Measurements from ENCODE around the gene IGSF3. TPM values are rescaled to one million over a fixed set of nuclear protein-coding genes. Genes with fewer than 3 reads are reported as not detected.

IGSF3 gene
- total and polyA plus RNA-seq, 10 of the 15 experiments (the other 5 are each of a cell fraction or from before 2014, with no cell fraction given), result 1.4 to 18.0 (median 9.6) TPM

- no TSS peak for BruUV-seq (replicated peaks)
- H3K79me2 ChIP-seq (ENCODE audit: control insufficient read depth, insufficient read depth, low read length), result peaks cover 46% of the 10 kb centered on the region
- no peaks in the 10 kb centered on the region; the same call in 2 of the 3 replicates for H3K9me3 ChIP-seq (replicated peaks; ENCODE audit: control insufficient read depth, insufficient read depth, low read length)
- ChIA-PET POLR2A (interaction anchor here (0.8 to 7.0 kb wide), 4 partner anchors 14 to 68 kb away, joined by 3 to 95 read pairs (median 4); no protein-coding TSS in a partner anchor), RAD21 (ENCODE audit: unreplicated experiment) (interaction anchor here (0.8 to 4.8 kb wide), 13 partner anchors 15 to 557 kb away, joined by 3 to 100 read pairs (median 4); partner anchors contain the start of genes IGSF3 and TTF2), CTCF (interaction anchor here (0.8 to 5.4 kb wide), 19 partner anchors 12 to 557 kb away, joined by 3 to 137 read pairs (median 4); partner anchors contain the start of genes IGSF3 and TTF2), SMC1A (ENCODE audit: uncharacterized antibody, unreplicated experiment) (interaction anchor here (0.7 to 4.8 kb wide), 19 partner anchors 13 to 557 kb away, joined by 3 to 67 read pairs (median 4); no protein-coding TSS in a partner anchor)
- H3K4me1 ChIP-seq (ENCODE audit: control insufficient read depth, insufficient read depth, low read length), result peaks cover 42% of the 10 kb centered on the region
- no peak for FAIRE-seq
- H3K4me2 ChIP-seq (ENCODE audit: control insufficient read depth, insufficient read depth), result peak overlapping the region; percentile 89
- peaks cover 0 to 3% of the 10 kb centered on the region in 2 experiments; a peak in 1 of 4 replicates for H3K36me3 ChIP-seq (ENCODE audit: control insufficient read depth in 2 of 2, insufficient read depth in 2 of 2, low read length in 1 of 2)
- H2AFZ ChIP-seq (ENCODE audit: control insufficient read depth, low read depth, low read length), result no peak overlapping the region
- intact Hi-C loops (cut with micrococcal nuclease; ENCODE audit: unreplicated experiment) (loop anchor here (5.0 to 10.0 kb wide), 3 partner anchors 150 to 555 kb away; no protein-coding TSS in a partner anchor), in situ Hi-C loops (cut with MboI) (loop anchor here (25.0 kb wide), 1 partner anchor 1090 kb away; no protein-coding TSS in a partner anchor)
- H4K20me1 ChIP-seq (ENCODE audit: control insufficient read depth, insufficient read depth), result no peaks in the 10 kb centered on the region
- no peak for ATAC-seq
- no peak for TF ChIP-seq NFXL1 (IDR thresholded peaks at IDR 0.05; ENCODE audit: borderline replicate concordance)
- TF ChIP-seq TBL1XR1 (IDR thresholded peaks at IDR 0.05; ENCODE audit: low read depth, low read length), result no peak
- TF ChIP-seq DPF2 (IDR thresholded peaks at IDR 0.05), result no peak
- TF ChIP-seq ZNF24 (IDR thresholded peaks at IDR 0.05), result no peak
- TF ChIP-seq NR2F1 (conservative IDR thresholded peaks at IDR 0.05), result no peak
- no peak for TF ChIP-seq RBBP5 (conservative IDR thresholded peaks at IDR 0.05)
- TF ChIP-seq RFX5 (IDR thresholded peaks at IDR 0.05; ENCODE audit: low read depth, low read length), result no peak
- no peak for TF ChIP-seq PAX8 (IDR thresholded peaks at IDR 0.05)
- no peak for TF ChIP-seq POU2F2 (IDR thresholded peaks at IDR 0.05; ENCODE audit: borderline replicate concordance, low read depth, low read length)
- no peak for TF ChIP-seq HDAC6 (IDR thresholded peaks at IDR 0.05; ENCODE audit: unreplicated experiment)
- no peak for TF ChIP-seq TAF1 (IDR thresholded peaks at IDR 0.05; ENCODE audit: borderline replicate concordance, low read depth, low read length)
- no peak for TF ChIP-seq POLR2AphosphoS2 (IDR thresholded peaks at IDR 0.05; ENCODE audit: low read depth, low read length)
- no peak for TF ChIP-seq ZBTB40 (IDR thresholded peaks at IDR 0.05; ENCODE audit: borderline replicate concordance)
- TF ChIP-seq CEBPB (IDR thresholded peaks at IDR 0.05; ENCODE audit: borderline replicate concordance in 1 of 2, low read depth in 2 of 2, low read length in 2 of 2), result no peak
- no peak for TF ChIP-seq POLR2AphosphoS5 (IDR thresholded peaks at IDR 0.05; ENCODE audit: low read length)
- peak overlapping the region; percentile 79; the same call in 1 of the 2 replicates for H3K9ac ChIP-seq (ENCODE audit: control insufficient read depth, insufficient read depth, low read length)
- WGBS (ENCODE audit: insufficient coverage, insufficient replicate concordance, low lambda C conversion rate, missing lambda C conversion rate), result 77% methylated on average over 2 of the region's 2 CpGs
- H3K27ac ChIP-seq (ENCODE audit: control insufficient read depth, insufficient read depth), result peak overlapping the region; percentile 95; the same call in 1 of the 2 replicates
- no peak overlapping the region for H3K4me3 ChIP-seq
- DNase-seq (ENCODE audit: low read depth, low spot score), result no peak
- H3K27me3 ChIP-seq (replicated peaks in 1 of 2; ENCODE audit: control insufficient read depth in 2 of 2, insufficient read depth in 2 of 2, low read length in 1 of 2), result no peaks in the 10 kb centered on the region
These were observed 95.4 kb downstream of the IGSF3 start for GRCh38 chr1:116572099-116572498.
